OCI-LY1 (cell line): ENCODE data around the gene TEDC1.
A peak's percentile ranks its signal among the peaks of the same experiment; 100 is the strongest.

ENCODE experiments used
- H2AFZ ChIP-seq: fragments of 200-600 bp; sonication (generic), shearing (Covaris generic); 2 replicates; pipeline ENCODE4 v1.6.0; 2014; ENCODE audit warnings: antibody characterized with exemption, mild to moderate bottlenecking, low read length
- H3F3A ChIP-seq: fragments of 200-600 bp; sonication (generic), shearing (Covaris generic); 2 replicates; pipeline ENCODE4 v1.6.0; 2014; ENCODE audit warnings: mild to moderate bottlenecking, antibody characterized with exemption, low read length, moderate library complexity; ENCODE audit not compliant: insufficient read depth
- H3K27ac ChIP-seq: fragments of 200-600 bp; sonication (generic); 2 replicates; pipeline ENCODE4 v1.5.1; 2014; ENCODE audit warnings: low read length, mixed run types, mild to moderate bottlenecking, low read depth; ENCODE audit not compliant: poor library complexity, severe bottlenecking
- H3K27me3 ChIP-seq: fragments of 200-600 bp; sonication (generic); 2 replicates; pipeline ENCODE4 v1.6.0; 2014; ENCODE audit warnings: antibody characterized with exemption, mild to moderate bottlenecking, low read length, moderate library complexity; ENCODE audit not compliant: insufficient read depth
- H3K36me3 ChIP-seq: fragments of 200-600 bp; sonication (generic); 2 replicates; pipeline ENCODE4 v1.6.1; 2014; ENCODE audit warnings: mild to moderate bottlenecking, antibody characterized with exemption, low read length, moderate library complexity, mixed read lengths; ENCODE audit not compliant: insufficient read depth
- H3K4me1 ChIP-seq: fragments of 200-600 bp; sonication (generic); 2 replicates; pipeline ENCODE4 v1.5.1; 2014; ENCODE audit warnings: mild to moderate bottlenecking, low read length, moderate library complexity; ENCODE audit not compliant: insufficient read depth, severe bottlenecking
- H3K4me2 ChIP-seq: fragments of 200-600 bp; sonication (generic), shearing (Covaris generic); 2 replicates; pipeline ENCODE4 v1.6.1; 2014; ENCODE audit warnings: low read length
- H3K4me3 ChIP-seq: fragments of 200-600 bp; sonication (generic); 2 replicates; pipeline ENCODE4 v1.5.1; 2014; ENCODE audit warnings: low read length, low read depth, mild to moderate bottlenecking, mixed read lengths; ENCODE audit not compliant: poor library complexity, severe bottlenecking
- H3K79me2 ChIP-seq: fragments of 200-600 bp; shearing (Covaris generic); 2 replicates; pipeline ENCODE4 v1.6.1; 2016; ENCODE audit warnings: mixed run types, low read length, mixed read lengths; ENCODE audit not compliant: insufficient read depth
- H3K9ac ChIP-seq: fragments of 200-600 bp; sonication (generic), shearing (Covaris generic); 2 replicates; pipeline ENCODE4 v1.6.1; 2014; ENCODE audit warnings: mild to moderate bottlenecking, low read length, mixed read lengths
- H3K9me2 ChIP-seq: fragments of 200-600 bp; sonication (generic), shearing (Covaris generic); 2 replicates; pipeline ENCODE4 v1.6.1; 2014; ENCODE audit warnings: low read depth, mild to moderate bottlenecking, low read length, mixed read lengths
- H3K9me3 ChIP-seq: fragments of 200-600 bp; shearing (Covaris generic); 2 replicates; pipeline ENCODE4 v1.6.1; 2014; ENCODE audit warnings: low read length, mixed read lengths
- H4K20me1 ChIP-seq: fragments of 200-600 bp; sonication (generic), shearing (Covaris generic); 2 replicates; pipeline ENCODE4 v1.6.0; 2016; ENCODE audit warnings: mild to moderate bottlenecking, low read length; ENCODE audit not compliant: insufficient read depth
- CTCF ChIP-seq: fragments of 200-600 bp; sonication (generic), shearing (Covaris generic); IDR thresholded peaks from 2 replicates; pipeline ENCODE4 v1.5.1; 2017; ENCODE audit warnings: mild to moderate bottlenecking, antibody characterized with exemption, low read length, moderate library complexity, mixed read lengths
- EZH2 ChIP-seq: fragments of 200-600 bp; sonication (generic), shearing (Covaris generic); IDR thresholded peaks from 2 replicates; pipeline ENCODE4 v1.8.0; 2017; ENCODE audit warnings: borderline replicate concordance, mixed run types, mild to moderate bottlenecking, antibody characterized with exemption, low read length, moderate library complexity, mixed read lengths

Gene TEDC1

GRCh38 chr14:105487449-105487985 is 3.5 kb upstream of the TEDC1 start:
- H3K4me1 ChIP-seq = peaks cover 41% of the 10 kb centered on the region
- no peaks in the 10 kb centered on the region for H3K79me2 ChIP-seq
- H4K20me1 ChIP-seq = no peaks in the 10 kb centered on the region
- H3K9ac ChIP-seq = peak overlapping the region; percentile 61
- no peak overlapping the region for H2AFZ ChIP-seq
- no peaks in the 10 kb centered on the region for H3F3A ChIP-seq
- H3K36me3 ChIP-seq = no peaks in the 10 kb centered on the region
- no peaks in the 10 kb centered on the region for H3K9me2 ChIP-seq
- H3K4me2 ChIP-seq = peak overlapping the region; percentile 82
- peak overlapping the region; percentile 59 for H3K4me3 ChIP-seq
- no peak overlapping the region for H3K27ac ChIP-seq
- peaks cover 19% of the 10 kb centered on the region for H3K27me3 ChIP-seq
- H3K9me3 ChIP-seq = no peaks in the 10 kb centered on the region
- TF ChIP-seq CTCF = no peak
- TF ChIP-seq EZH2 = no peak

GRCh38 chr14:105487986-105488777 is 2.9 kb upstream of the TEDC1 start:
- Histone ChIP-seq H2AFZ (no peak overlapping the region), H4K20me1 (no peaks in the 10 kb centered on the region), H3K4me1 (peaks cover 40% of the 10 kb centered on the region), H3K4me2 (peak overlapping the region; percentile 82), H3F3A (no peaks in the 10 kb centered on the region), H3K4me3 (peak overlapping the region; percentile 59), H3K27ac (no peak overlapping the region), H3K79me2 (no peaks in the 10 kb centered on the region), H3K9ac (peak overlapping the region; percentile 61), H3K9me2 (no peaks in the 10 kb centered on the region), H3K9me3 (no peaks in the 10 kb centered on the region), H3K27me3 (peaks cover 15% of the 10 kb centered on the region), H3K36me3 (no peaks in the 10 kb centered on the region)
- no peak for TF ChIP-seq EZH2
- TF ChIP-seq CTCF = no peak

- H3K79me2 ChIP-seq = no peaks in the 10 kb centered on the region
- H3K27me3 ChIP-seq = peaks cover 14% of the 10 kb centered on the region
- H3K27ac ChIP-seq = no peak overlapping the region
- peaks cover 40% of the 10 kb centered on the region for H3K4me1 ChIP-seq
- H3K9me3 ChIP-seq = no peaks in the 10 kb centered on the region
- H3K4me2 ChIP-seq = peak overlapping the region; percentile 80
- H3K9me2 ChIP-seq = no peaks in the 10 kb centered on the region
- no peaks in the 10 kb centered on the region for H4K20me1 ChIP-seq
- H3F3A ChIP-seq = no peaks in the 10 kb centered on the region
- H3K36me3 ChIP-seq = no peaks in the 10 kb centered on the region; the same call in 1 of the 2 replicates
- peak overlapping the region; percentile 72 for H3K4me3 ChIP-seq
- TF ChIP-seq CTCF = no peak
- H2AFZ ChIP-seq = no peak overlapping the region
- H3K9ac ChIP-seq = peak overlapping the region; percentile 77; the same call in 1 of the 2 replicates
Observed at GRCh38 chr14:105488781-105489541, 2.1 kb upstream of the TEDC1 start.
